OCI-LY3 (cell line): ENCODE results near the gene GCNT4.

Experiments used
- CTCF ChIP-seq: fragments of 200-600, 300-600 bp; sonication (generic); IDR thresholded peaks from 2 replicates; pipeline ENCODE4 v1.5.1; 2014; ENCODE audit warnings: antibody characterized with exemption, low read length, low read depth
- EZH2phosphoT487 ChIP-seq: fragments of 200-600 bp; shearing (Covaris generic); IDR thresholded peaks from 2 replicates; pipeline ENCODE4 v1.6.1; 2018; ENCODE audit warnings: antibody characterized with exemption, mixed run types, low read depth

GRCh38 chr5:75021800-75022199 is 30.6 kb downstream of the GCNT4 start:
- TF ChIP-seq CTCF: no peak
- TF ChIP-seq EZH2phosphoT487: no peak
